ENCODE results near the gene PER2. TPM values are rescaled to one million over a fixed set of nuclear protein-coding genes. Genes with fewer than 3 reads are reported as not detected.

The PER2 gene
- total and polyA plus RNA-seq, 9 of the 15 experiments (the other 6 are each of a cell fraction or from before 2014, with no cell fraction given), result 1.1 to 10.3 (median 2.9) TPM

DNA sequence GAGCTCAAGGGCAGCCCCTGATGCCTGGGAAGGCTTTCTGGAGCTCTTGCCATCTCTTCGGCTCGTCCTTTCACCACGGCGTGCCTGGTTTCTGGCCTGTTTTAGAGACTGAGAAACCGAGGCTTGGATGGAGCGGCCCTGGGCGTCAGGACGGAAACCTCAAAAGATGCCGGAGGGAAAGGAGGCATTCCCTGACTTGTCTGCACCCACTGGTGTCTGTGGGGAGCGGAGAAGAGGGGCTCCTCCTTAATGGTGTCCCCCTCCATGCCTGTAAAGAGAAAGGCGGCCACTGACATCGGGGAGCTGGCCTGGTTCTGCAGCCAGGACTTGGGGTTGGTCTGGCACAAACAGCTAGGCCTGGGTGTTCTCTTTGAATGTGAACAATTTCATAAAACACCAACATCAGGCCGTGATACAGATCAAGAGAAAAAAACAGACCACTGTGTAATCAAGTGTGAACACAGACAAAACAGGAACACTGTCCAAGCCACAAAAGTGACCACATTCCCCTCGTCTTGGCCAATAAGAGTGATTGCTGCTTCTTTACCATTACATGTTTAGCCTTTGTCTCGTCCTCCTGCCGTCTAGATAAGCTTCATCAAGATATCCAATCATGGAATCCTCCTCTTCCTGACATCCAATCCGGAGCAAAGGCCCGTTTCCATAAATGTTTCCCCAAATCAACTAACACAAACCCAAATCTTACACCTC, 84.3 kb downstream of the PER2 start (continued):
- TF ChIP-seq ARID2 (IDR thresholded peaks at IDR 0.05) (no peak), ZNF449 (CRISPR knock-in tag; IDR thresholded peaks at IDR 0.05) (no peak), WHSC1 (IDR thresholded peaks at IDR 0.05; ENCODE audit: low read length) (no peak), DPF2 (IDR thresholded peaks at IDR 0.05) (peak; percentile 59), FOXP4 (CRISPR knock-in tag; IDR thresholded peaks at IDR 0.05; ENCODE audit: borderline replicate concordance) (no peak), PURB (CRISPR knock-in tag; IDR thresholded peaks at IDR 0.05; ENCODE audit: low read depth) (no peak), GTF2E2 (tag; IDR thresholded peaks at IDR 0.05) (no peak), CBX1 (IDR thresholded peaks at IDR 0.05; ENCODE audit: low read depth) (no peak), CC2D1A (IDR thresholded peaks at IDR 0.05) (peak; percentile 27; the same call in 1 of the 2 replicates)
- TF ChIP-seq, protein P1, sequence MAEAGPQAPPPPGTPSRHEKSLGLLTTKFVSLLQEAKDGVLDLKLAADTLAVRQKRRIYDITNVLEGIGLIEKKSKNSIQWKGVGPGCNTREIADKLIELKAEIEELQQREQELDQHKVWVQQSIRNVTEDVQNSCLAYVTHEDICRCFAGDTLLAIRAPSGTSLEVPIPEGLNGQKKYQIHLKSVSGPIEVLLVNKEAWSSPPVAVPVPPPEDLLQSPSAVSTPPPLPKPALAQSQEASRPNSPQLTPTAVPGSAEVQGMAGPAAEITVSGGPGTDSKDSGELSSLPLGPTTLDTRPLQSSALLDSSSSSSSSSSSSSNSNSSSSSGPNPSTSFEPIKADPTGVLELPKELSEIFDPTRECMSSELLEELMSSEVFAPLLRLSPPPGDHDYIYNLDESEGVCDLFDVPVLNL (CRISPR knock-in tag; IDR thresholded peaks at IDR 0.05; ENCODE audit: low read depth), result no peak
- TF ChIP-seq, protein P2, sequence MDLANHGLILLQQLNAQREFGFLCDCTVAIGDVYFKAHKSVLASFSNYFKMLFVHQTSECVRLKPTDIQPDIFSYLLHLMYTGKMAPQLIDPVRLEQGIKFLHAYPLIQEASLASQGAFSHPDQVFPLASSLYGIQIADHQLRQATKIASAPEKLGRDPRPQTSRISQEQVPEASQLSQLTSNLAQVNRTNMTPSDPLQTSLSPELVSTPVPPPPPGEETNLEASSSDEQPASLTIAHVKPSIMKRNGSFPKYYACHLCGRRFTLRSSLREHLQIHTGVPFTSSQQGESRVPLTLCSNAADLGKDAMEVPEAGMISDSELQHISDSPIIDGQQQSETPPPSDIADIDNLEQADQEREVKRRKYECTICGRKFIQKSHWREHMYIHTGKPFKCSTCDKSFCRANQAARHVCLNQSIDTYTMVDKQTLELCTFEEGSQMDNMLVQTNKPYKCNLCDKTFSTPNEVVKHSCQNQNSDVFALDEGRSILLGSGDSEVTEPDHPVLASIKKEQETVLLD (IDR thresholded peaks at IDR 0.05), result no peak

Data from K562 (cell line).